GM21786 (cell line): Measurements from ENCODE around the gene TBKBP1.

Source experiments
- ATAC-seq: cut with Tn5 transposase; IDR thresholded peaks from one replicate; pipeline ENCODE4 v1.9.1; 2021; ENCODE audit not compliant: unreplicated experiment

TBKBP1 gene

GRCh38 chr17:47698749-47699535 lies 5.0 kb downstream of the TBKBP1 start:
- ATAC-seq = no peak

GRCh38 chr17:47699536-47699840 lies 5.5 kb downstream of the TBKBP1 start:
- no peak for ATAC-seq

GRCh38 chr17:47700471-47701449 lies 6.8 kb downstream of the TBKBP1 start:
- no peak for ATAC-seq

GRCh38 chr17:47701608-47702007 lies 7.6 kb downstream of the TBKBP1 start:
- no peak for ATAC-seq

GRCh38 chr17:47702391-47702995 lies 8.5 kb downstream of the TBKBP1 start:
- no peak for ATAC-seq

GRCh38 chr17:47703191-47703591 lies 9.2 kb downstream of the TBKBP1 start:
- no peak for ATAC-seq

GRCh38 chr17:47703671-47704070 lies 9.7 kb downstream of the TBKBP1 start:
- no peak for ATAC-seq

GRCh38 chr17:47704116-47704515 lies 10.2 kb downstream of the TBKBP1 start:
- no peak for ATAC-seq

- ATAC-seq = no peak
Observed at GRCh38 chr17:47704736-47705135, 10.8 kb downstream of the TBKBP1 start.

GRCh38 chr17:47705536-47706530 lies 11.9 kb downstream of the TBKBP1 start:
- ATAC-seq = no peak

- no peak for ATAC-seq
Observed at GRCh38 chr17:47707056-47707804, 13.3 kb downstream of the TBKBP1 start.

GRCh38 chr17:47707884-47708283 lies 13.9 kb downstream of the TBKBP1 start:
- ATAC-seq = no peak

GRCh38 chr17:47708312-47708863 lies 14.4 kb downstream of the TBKBP1 start:
- ATAC-seq = no peak

- ATAC-seq = no peak
Observed at GRCh38 chr17:47708864-47709541, 15.0 kb downstream of the TBKBP1 start.

- no peak for ATAC-seq
Observed at GRCh38 chr17:47709594-47709993, 15.6 kb downstream of the TBKBP1 start.

GRCh38 chr17:47711366-47712099 lies 17.6 kb downstream of the TBKBP1 start:
- no peak for ATAC-seq

- no peak for ATAC-seq
Observed at GRCh38 chr17:47712330-47713023, 18.5 kb downstream of the TBKBP1 start.
